Transverse colon (tissue), 4 donors: ENCODE measurements around the gene GALR1.

Experiments used
- CTCF ChIP-seq, 5 experiments: fragments of 200-600 bp in 3 of 5; fragments of 450-650 bp in 2 of 5; sonication (generic) in 3 of 5; IDR thresholded peaks; 1 replicate in 2 of 5; 2 replicates in 3 of 5; pipeline ENCODE4 v1.5.1; 2016 to 2017; ENCODE audit warnings: antibody characterized with exemption in 5 of 5, inconsistent platforms in 3 of 5, mild to moderate bottlenecking in 2 of 5, moderate library complexity in 1 of 5
- POLR2A ChIP-seq: fragments of 450-650 bp; IDR thresholded peaks from one replicate; pipeline ENCODE4 v1.6.1; 2016; ENCODE audit warnings: antibody characterized with exemption, mild to moderate bottlenecking, moderate library complexity
- POLR2AphosphoS5 ChIP-seq, 3 donors: sonication (generic); formaldehyde crosslinking; IDR thresholded peaks; one replicate each; pipeline ENCODE4 v1.6.1; 2016; ENCODE audit warnings: antibody characterized with exemption in 3 of 3

GRCh38 chr18:77271576-77272481 lies 22.2 kb downstream of the GALR1 start:
- no peak for TF ChIP-seq CTCF (IDR thresholded peaks at IDR 0.05)
- no peak for TF ChIP-seq POLR2A
- no peak for TF ChIP-seq POLR2AphosphoS5 (IDR thresholded peaks at IDR 0.05)
